Nucleus accumbens (tissue), 56 donors: ENCODE measurements around the gene SLX9.

Experiments
- DNase-seq, 56 donors: peaks; one replicate each; lab custom pipeline; 2025; lab: John Stamatoyannopoulos, UW

The SLX9 gene

DNA sequence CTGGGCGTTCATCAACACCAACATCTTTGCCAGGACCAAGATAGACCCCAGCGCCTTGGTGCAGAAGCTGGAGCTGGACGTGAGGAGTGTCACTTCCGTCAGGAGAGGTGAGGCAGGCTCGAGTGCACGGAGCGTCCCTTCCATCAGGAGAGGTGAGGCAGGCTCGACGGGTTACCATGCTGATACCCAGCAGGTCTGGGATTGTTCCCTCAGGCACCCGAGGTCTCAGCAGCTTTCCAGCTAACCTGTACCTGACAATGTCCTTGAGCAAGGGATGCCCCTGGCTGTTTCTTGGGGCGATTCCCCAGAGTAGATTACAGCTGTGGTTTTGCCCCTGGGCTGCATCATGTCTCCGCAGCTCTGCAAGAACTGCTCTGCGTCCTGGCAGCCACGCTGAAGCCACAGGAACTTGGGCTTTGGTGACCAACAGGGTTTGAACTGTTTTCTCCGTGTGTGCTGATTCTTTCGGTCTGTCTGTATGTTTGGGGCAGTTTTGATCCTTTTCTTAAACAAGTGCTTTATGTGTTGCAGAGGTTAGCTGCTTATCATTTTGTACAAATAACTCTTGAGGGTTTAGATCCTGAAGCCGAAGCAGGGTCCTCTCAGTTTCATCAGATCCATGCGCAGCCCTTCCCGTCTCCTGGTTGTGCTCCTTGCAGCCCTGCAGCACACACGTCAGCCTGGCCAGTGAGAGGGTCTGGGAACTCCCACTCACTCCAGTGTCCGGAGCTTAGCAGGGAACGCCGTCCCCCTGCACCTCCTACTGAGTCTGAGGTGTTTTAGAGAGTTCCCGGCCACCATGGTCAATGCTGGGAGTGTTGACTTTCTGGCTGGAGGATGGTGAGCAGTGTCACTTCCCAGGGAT lies 4.1 kb downstream of the SLX9 start:
- no peak for DNase-seq

DNA sequence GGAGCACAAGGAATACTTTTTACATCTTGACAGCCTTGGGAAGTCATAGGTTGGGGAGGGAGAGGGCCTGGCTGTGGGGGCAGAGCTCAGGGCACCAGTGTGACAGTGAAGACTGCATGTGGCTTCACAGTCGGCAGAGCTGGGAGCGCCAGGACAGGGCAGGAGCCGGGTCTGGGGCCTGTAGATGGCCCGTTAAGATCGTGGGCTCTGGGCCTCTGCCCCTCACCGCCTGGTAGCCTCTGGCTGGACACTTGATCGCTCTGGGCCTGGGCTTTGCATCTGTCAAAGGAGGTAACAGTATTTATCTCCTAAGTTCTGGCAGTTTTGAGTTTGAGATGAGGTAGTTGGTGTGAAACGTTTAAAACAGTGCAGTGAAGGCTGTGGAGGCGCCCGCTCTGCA lies 4.8 kb downstream of the SLX9 start:
- no peak for DNase-seq

DNA sequence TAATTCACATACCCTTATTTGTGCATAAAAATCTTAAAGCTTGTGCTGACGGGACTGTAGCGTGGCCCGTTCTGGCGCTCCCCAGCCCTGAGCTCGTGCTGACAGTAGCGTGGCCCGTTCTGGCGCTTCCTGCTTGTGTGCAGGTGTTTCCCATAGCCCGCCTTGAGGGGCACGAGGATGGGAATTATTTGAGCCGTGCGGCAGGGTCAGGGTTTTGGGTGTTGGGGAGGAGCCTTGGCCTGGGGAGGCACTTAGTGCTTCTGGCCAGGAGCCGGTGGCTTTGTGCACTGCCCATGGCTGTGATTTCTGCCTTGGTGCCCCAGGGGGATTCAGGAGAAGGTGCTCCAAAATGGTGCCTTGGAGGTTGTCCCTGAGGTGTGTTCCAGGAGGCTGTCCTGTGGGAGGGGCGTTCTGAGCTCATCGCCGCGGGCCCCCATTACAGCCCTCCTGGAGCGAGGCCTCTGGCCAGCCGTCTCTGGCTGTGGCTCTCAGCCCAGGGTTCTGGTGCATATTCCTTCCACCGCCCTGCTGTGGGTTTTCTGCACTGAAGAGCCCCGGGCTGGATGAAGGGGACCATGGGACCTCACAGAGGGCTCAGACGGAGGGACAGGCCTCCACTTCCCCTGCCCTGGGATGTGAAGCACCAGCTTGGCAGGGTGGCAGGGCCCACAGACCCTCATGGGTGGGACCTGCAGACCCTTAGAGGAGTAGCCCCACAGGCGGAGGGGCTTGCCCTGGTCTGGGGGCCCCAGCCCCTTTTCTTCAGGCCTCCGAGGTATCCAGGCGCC lies 6.6 kb downstream of the SLX9 start:
- no peak for DNase-seq

DNA sequence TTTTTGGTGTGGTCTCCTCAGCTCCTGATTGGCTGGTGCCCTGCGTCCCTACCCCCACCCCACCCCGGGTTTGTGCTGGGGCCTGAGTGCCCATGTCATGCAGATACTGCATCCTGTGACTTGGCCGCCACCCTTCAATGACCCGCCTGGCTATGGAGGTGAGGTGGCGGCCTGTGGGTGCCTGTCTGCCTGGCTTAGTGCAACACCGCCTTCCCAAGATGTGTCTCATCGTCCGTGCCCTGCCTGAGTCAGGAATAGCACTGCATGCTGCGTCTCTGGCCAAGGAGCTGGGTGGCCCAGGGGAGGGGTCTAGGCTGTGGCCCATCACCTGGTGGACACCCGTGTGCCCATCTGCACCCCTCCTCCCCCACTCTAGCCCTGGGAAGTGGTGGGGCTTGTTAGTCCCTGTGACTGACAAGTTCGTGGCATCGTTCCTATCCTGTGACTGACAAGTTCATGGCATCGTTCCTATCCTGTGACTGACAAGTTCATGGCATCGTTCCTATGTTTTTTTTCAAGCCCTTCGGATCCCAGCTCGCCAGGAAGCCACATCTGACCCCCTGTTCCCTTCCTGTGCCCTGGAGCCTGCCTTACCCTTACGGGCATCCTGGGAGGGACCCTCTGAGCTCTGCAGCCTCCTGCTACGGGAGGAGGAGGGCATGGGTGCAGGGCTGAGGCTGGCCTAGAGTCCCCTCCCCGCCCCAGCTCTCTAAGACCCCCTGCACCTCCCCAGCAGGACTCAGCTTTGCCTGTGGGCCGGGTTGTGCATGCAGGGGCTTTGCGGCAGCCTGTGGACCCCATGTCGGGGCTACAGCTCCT lies 7.5 kb downstream of the SLX9 start:
- no peak for DNase-seq

DNA sequence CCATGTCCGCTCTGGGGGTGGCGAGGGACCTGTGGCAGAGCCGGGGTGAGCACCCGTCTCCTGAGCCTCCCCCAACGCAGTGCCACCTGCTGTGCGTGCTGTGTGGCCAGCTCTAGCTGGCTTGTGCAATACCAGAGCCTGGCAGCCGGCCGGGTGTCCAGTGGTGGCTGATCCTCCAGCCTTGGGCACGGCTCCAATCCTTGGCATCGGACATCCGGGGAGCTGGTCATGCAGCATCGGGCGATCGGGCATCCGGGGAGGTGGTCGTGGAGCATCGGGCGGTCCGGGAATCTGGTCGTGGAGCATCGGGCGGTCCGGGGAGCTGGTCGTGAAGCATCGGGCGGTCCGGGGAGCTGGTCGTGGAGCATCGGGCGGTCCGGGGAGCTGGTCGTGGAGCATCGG lies 8.1 kb downstream of the SLX9 start:
- DNase-seq = no peak

DNA sequence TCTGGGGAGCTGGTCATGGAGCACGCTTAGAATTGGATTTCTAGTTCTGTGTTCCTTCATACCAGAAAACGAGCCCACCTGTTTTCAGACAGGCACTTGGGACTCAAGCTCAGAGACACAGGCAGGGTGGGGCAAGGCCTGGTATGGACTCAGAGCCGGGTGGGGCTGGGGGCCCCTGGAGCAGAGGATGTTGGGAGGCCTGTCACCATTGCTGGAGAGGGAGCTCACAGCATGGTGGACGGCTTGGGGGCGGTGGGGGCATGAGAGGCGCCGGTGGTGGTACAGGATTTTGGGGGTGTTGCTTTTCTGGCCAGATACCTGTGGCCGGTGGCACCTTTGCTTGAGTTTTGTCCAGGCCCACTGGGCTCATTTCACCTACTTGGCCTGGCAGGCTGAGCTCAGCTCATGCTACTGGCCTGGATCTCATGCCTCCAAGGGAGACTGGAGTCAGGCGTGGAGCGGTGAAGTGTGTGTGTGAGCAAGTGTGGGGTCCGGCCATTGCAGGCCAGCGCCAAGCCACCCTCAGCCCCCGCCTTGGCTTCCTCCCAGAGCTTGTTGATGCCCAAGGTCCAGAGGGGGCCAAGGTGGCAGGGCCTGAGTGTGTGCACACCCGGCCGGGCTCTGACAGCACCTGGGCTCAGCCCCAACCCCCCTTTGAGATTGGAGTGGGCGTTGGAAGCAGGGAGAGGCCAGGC lies 8.7 kb downstream of the SLX9 start:
- DNase-seq = no peak

DNA sequence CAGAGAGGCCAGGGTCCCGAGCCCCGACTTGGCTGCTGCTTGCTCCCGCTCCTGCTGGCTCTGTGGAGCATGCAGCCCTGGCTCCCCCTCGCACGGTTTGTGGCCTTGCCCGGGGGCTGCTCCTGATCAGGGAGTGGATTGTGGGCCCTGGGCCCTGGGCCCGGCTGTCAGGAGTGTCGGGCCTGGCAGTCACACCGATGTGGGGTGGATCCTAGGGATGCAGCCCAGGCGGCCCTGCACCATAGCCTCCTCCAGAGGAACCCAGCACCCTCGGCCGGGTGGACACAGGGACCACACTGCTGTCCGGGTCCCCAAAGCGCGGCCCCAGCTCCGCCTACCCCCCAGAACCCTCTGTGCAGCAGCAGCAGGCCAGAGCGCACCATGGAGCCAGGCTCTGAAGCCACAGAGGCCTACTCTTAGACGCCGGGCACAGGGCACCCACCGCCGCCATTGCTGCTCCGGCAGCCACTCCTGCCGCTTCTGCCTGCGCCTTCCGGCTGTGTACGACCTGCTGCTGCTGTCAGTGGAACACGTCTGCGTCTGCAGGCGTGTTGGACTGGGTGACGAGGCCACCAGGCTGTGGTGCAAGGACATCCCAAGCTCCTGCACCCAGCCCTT lies 9.4 kb downstream of the SLX9 start:
- DNase-seq = no peak

DNA sequence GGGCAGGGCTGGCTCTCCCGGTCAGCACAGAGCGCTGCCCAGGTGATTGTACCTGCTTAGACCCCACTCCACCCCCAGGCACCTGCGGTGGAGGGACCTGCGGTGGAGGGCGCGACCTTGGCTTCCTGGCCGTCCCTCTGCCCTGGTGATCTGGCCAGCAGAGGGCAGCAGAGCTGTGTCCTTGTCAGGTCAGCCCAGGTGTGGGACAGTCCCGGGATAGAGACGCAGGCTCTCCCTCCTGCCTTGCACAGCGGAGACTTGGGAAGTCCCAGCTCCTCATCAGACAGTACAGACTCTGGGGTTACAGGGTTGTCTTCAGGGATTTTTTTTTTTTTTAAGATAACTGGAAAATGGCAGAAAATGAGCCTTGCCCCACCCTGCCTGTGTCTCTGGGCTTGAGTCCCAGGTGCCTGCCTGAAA lies 10.0 kb downstream of the SLX9 start:
- DNase-seq = peak in 41 of 56 donors; percentile 10 to 79 (median 33)

DNA sequence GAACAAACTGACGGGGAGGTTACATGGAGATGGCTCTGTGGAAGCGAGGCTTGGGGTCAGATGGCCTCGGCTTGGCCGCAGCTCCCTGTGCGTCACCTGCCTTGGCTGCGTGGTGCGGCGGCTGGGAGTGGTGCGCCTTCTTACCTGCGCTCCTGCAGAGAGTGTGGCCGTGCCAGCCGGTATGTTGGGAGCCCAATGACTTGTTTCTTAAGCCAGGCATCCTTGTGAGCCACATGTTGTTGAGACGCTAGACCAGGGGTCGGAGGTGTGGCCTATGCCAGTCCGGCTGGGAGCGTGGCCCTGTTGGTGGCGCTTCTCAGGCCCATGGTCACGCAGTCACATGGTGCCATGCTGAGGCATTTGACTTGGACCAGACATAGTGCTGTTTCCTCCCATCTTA lies 10.5 kb downstream of the SLX9 start:
- no peak for DNase-seq

DNA sequence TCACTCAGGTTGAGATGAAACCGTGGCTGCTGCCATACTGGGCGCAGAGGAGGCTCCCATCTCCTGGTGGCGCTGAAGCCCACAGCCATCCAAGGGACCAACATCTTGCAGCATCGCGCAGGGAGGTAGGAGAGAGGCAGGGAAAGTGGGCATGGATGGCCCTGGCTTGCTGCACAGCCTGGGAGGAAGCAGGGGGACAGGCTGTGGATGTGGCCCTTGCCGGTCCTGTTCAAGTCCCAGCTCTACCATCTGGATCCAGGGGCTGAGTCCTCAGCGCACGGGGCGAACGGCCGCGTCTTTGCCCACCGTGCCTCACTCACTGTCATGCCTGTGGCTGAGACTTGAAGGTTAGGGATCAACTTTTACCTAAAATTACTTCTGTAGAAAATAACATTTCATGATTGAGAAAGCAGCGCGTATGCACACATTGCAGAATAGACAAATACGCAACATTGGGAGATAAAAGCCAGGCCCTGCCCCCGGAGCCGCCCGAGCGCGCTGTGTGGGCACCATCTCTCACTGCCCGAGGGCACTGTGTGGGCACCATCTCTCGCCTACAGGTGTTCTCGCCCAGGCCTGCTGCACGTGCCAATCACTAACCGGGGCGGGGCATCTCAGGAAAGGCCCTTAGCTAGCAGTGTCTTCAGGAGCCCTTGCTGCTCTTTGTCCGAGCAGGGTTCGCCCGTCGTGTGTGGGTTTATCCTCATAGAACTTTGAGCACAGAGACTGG lies 11.5 kb downstream of the SLX9 start:
- DNase-seq = no peak

DNA sequence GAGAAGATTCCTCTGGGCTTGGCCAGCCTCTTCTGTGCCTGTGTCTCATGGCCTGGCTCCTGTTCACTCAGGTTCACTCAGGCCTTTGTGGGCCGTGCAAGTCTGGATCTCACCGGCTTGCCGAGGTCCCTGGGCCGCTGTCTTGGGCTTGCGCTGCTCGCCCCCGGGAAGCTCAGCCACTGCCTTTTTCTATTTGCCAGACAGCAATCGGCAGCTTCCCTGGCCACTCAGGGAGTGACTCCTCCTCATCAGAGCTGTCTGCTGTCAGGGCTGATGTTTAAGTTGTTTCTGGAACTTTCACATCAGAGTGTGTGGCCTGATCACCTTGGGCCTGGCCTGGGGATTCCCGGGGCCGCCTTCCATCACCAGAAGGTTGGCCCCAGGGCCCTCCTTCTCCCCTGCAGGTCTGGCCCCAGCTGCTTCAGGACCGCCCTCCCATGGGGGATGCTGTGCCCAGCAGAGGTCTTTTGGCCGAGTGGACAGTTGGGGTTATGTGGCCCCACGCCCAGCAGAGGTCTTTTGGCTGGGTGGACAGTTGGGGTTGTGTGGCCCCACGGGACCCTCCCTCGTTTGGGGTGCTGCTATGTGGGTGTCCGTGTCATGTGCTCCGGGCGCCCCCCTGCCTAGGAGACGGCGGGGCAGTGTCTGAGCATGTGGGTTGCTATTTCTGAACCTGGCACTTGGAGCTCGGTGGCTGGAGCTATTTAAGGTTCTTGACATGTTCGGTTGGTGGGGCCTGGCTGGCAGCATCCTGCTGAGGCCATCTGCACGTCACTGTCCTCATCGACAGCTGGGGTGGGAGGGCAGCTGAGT lies 12.5 kb downstream of the SLX9 start:
- DNase-seq = no peak

DNA sequence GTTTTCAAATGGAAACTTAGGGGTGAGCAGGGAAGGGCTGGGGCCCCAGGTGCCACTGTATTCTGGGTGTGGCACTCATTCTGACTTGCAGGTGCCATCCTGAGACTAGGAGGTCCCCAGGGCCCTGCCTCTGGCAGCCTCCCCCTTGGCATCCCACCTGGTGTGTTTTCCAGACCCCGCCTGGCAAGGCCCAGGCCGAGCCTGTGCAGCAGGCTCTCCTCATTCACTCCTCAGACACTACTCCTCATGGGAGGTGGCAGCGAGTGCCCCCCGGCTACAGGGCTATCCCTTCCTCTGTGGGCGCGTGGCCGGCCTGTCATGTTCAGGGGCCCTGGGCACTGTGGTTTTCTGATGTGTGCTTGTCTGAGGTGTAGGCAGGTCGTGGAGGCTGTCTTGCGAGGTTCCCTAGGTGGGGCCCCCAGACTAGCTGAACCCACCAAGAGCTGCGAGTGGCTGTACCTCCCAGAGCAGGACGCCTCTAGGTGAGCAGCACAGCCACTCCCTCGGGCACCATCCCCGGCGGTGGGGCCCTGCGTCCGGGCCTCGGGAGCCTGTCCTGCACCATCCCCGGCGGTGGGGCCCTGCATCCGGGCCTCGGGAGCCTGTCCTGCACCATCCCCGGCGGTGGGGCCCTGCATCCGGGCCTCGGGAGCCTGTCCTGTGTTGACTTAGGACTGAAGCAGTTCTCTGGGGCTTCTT lies 13.2 kb downstream of the SLX9 start:
- no peak for DNase-seq

DNA sequence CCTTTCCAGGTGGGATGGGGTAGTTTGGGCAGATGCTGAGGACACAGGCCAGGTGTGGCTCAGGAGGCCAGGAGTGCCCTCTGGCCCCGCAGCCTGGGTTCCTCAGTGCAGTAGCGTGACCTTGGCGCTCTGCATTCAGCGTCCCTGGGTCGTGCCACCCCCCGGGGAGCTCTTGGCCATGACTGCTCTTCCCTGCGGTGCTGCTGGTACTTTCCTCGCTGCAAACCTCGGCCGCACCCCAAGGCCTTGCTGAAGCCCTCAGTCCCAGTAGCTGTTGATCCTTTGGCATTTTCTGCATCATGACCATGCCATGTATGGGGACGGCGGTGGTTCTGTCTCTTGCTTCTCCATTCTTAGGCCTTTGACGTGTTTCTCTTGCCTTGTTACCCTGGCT lies 13.8 kb downstream of the SLX9 start:
- DNase-seq = no peak

DNA sequence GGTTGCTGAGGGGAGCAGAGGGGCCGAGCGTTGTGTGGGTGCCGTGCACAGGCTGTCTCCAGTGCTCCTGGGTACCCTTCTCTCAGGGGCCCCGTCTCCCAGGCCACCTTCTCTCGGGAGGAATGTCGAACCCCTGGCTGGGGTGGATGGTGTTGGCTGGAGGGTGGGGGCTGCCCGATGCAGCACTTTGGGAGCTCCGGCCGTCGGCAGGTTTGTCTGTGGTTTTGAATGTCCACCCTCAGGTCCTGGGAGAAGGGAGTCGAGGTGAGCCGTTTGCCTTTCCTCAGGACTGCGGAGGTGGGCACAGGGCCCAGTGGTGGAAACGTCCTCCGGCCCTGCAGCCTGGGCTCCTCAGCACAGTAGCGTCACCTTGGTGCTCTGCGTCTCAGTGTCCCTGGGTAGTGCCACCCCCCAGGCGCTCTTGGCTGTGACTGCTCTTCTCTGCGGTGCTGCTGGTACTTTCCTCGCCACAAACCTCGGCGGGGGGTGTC lies 14.5 kb downstream of the SLX9 start:
- DNase-seq = no peak

DNA sequence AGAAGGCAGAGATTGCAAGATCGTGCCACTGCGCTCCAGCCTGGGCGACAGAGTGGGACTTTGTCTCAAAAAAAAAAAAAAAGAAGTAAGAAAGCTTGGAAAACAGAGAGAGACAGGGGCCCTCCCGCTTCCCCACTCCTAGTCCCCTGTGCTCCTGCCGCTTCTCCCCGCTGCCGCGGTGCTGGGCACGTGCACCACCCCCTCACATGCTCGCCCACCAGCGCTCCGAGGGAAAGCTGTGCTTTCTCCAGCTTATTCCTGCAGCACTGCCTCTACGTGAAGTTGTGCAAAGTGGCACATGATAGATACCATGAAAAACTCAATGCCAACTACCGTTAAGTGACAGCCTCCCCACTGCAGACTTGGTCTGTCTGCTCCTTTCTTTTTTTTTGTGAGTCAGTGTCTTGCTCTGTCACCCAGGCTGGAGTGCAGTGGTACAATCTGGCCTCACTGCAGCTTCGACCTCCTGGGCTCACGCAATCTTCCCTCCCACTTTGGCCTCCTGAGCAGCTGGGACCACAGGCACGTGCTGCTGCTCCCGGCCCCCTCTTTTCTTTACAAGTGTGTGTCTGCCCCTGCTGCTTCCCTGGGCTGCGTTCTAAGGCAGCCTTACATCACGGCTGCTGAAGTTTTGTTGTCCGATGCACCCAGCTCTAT lies 15.4 kb downstream of the SLX9 start:
- peak in 28 of 56 donors; percentile 13 to 84 (median 43) for DNase-seq

DNA sequence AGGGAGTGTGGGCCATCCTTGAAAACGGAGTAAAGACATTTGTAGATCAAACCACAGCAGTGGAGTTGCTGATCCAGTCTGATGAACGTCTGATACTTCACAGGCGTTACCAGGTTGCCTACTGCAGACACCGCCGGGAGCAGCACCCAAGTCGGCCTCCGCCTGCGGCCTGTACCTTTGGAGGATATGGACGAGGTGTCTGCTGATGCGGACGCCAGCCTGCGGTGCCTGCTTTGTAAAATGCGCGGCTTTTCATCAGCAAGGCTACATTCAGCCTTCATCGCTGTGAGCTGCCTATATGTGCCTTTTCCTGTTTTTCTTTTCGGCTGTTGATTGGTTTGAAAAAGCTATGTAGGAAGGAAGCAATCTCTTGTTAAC lies 16.0 kb downstream of the SLX9 start:
- DNase-seq = no peak
